ENCODE results near the gene HTR2C. TPM values are rescaled to one million over a fixed set of nuclear protein-coding genes. Genes with fewer than 3 reads are reported as not detected.

Gene HTR2C
- total and polyA plus RNA-seq, 2 of the 4 experiments (the other 2 are of a cell fraction): not detected

- CTCF ChIA-PET: no interaction called here
- no peak overlapping the region for H2BK5ac ChIP-seq (ENCODE audit: low read depth, low read length, poor library complexity, severe bottlenecking)
- in situ Hi-C loops (cut with MboI; ENCODE audit: low sequenced_read_pairs): no loop called here
- no peak overlapping the region for H3K4me3 ChIP-seq (ENCODE audit: insufficient read depth, low read depth, low read length)
- no peak overlapping the region for H4K5ac ChIP-seq (ENCODE audit: low read depth, low read length)
- DNase-seq (no peak), ATAC-seq (ENCODE audit: low read depth) (no peak)
- intact Hi-C loops (cut with micrococcal nuclease): no loop called here
- no peak overlapping the region for H2BK120ac ChIP-seq (ENCODE audit: low read depth, low read length)
- no peak overlapping the region for H2BK15ac ChIP-seq (ENCODE audit: low read depth, low read length)
- H3K56ac ChIP-seq (ENCODE audit: extremely low read depth, insufficient read depth, low read length): no peak overlapping the region
- no peaks in the 10 kb centered on the region for H3K79me1 ChIP-seq (ENCODE audit: low read depth in 1 of 2, low read length in 2 of 2)
- no peak overlapping the region for H4K8ac ChIP-seq (ENCODE audit: low read depth in 2 of 2, low read length in 2 of 2)
- dilution Hi-C loops (cut with HindIII; ENCODE audit: low sequenced_read_pairs, unreplicated experiment): no loop called here
- H3K4me1 ChIP-seq (ENCODE audit: control insufficient read depth, insufficient read depth, low read length): no peaks in the 10 kb centered on the region
- H4K20me1 ChIP-seq (ENCODE audit: insufficient read depth, low read length): no peaks in the 10 kb centered on the region
- no peak overlapping the region for H3K9ac ChIP-seq (ENCODE audit: low read depth, low read length)
- POLR2A ChIA-PET (ENCODE audit: unreplicated experiment): no interaction called here
- no peaks in the 10 kb centered on the region for H3K9me1 ChIP-seq (ENCODE audit: insufficient read depth, low read length)
- no peak overlapping the region for H3K4ac ChIP-seq (ENCODE audit: low read depth, low read length)
- TF ChIP-seq FOS (IDR thresholded peaks at IDR 0.05; ENCODE audit: low read depth, low read length) (no peak), NFE2L2 (IDR thresholded peaks at IDR 0.05; ENCODE audit: low read depth, low read length) (no peak)
- H3K27me3 ChIP-seq (ENCODE audit: control insufficient read depth, insufficient read depth, low read length): no peaks in the 10 kb centered on the region
- no peaks in the 10 kb centered on the region for H3K9me3 ChIP-seq (ENCODE audit: control insufficient read depth, insufficient read depth, low read length)
- no peak overlapping the region for H2AFZ ChIP-seq (replicated peaks; ENCODE audit: low read length, poor library complexity)
- no peak overlapping the region for H3K14ac ChIP-seq (replicated peaks; ENCODE audit: low read depth, low read length)
- no peak overlapping the region for H3K23ac ChIP-seq (ENCODE audit: low read depth, low read length)
- H3K18ac ChIP-seq (ENCODE audit: low read depth, low read length): no peak overlapping the region
- H4K91ac ChIP-seq (ENCODE audit: insufficient read depth, low read depth, low read length): no peak overlapping the region
- BruUV-seq (replicated peaks): no TSS peak
- WGBS, 2 experiments (ENCODE audit: extremely low coverage in 2 of 2, insufficient read length in 1 of 2): no CpG with 5 or more reads among the region's 3 CpGs
- no peak overlapping the region for H2AK5ac ChIP-seq (ENCODE audit: low read depth, low read length)
- no peak overlapping the region for H3K4me2 ChIP-seq (ENCODE audit: low read depth, low read length)
- H2AK9ac ChIP-seq (replicated peaks; ENCODE audit: low read depth, low read length, poor library complexity): no peak overlapping the region
- H3K27ac ChIP-seq (ENCODE audit: insufficient read depth, low read length): no peak overlapping the region
- H2BK20ac ChIP-seq (ENCODE audit: low read depth, low read length): no peak overlapping the region
- no peaks in the 10 kb centered on the region for H3K36me3 ChIP-seq (ENCODE audit: control insufficient read depth, insufficient read depth, low read length)
These were observed 131.2 kb downstream of the HTR2C start for GRCh38 chrX:114715096-114715495.
